Hepatocyte (in vitro differentiated cells): ENCODE data around the gene CADPS2.

Experiments
- EZH2 ChIP-seq: fragments of 200-600 bp; sonication (generic); IDR thresholded peaks from 2 replicates; pipeline ENCODE4 v1.6.1; 2016; ENCODE audit warnings: antibody characterized with exemption, mild to moderate bottlenecking, borderline replicate concordance
- EZH2phosphoT487 ChIP-seq: fragments of 200-600 bp; sonication (generic); IDR thresholded peaks from one replicate; pipeline ENCODE4 v1.6.1; 2018; ENCODE audit warnings: antibody characterized with exemption, mild to moderate bottlenecking, low read depth, moderate library complexity; ENCODE audit not compliant: unreplicated experiment, severe bottlenecking
- TF ChIP-seq, protein P1 (sequence below): fragments of 200-600 bp; sonication (generic); IDR thresholded peaks from 2 replicates; pipeline ENCODE4 v1.5.1; 2016; ENCODE audit warnings: antibody characterized with exemption, mild to moderate bottlenecking; ENCODE audit not compliant: poor library complexity

GRCh38 chr7:122679813-122680212 lies 206.4 kb downstream of the CADPS2 start:
- TF ChIP-seq, protein P1, sequence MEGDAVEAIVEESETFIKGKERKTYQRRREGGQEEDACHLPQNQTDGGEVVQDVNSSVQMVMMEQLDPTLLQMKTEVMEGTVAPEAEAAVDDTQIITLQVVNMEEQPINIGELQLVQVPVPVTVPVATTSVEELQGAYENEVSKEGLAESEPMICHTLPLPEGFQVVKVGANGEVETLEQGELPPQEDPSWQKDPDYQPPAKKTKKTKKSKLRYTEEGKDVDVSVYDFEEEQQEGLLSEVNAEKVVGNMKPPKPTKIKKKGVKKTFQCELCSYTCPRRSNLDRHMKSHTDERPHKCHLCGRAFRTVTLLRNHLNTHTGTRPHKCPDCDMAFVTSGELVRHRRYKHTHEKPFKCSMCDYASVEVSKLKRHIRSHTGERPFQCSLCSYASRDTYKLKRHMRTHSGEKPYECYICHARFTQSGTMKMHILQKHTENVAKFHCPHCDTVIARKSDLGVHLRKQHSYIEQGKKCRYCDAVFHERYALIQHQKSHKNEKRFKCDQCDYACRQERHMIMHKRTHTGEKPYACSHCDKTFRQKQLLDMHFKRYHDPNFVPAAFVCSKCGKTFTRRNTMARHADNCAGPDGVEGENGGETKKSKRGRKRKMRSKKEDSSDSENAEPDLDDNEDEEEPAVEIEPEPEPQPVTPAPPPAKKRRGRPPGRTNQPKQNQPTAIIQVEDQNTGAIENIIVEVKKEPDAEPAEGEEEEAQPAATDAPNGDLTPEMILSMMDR, result no peak
- TF ChIP-seq EZH2 (no peak), EZH2phosphoT487 (no peak)
